ENCODE results near the gene ZNF282.

ZNF282 gene

DNA sequence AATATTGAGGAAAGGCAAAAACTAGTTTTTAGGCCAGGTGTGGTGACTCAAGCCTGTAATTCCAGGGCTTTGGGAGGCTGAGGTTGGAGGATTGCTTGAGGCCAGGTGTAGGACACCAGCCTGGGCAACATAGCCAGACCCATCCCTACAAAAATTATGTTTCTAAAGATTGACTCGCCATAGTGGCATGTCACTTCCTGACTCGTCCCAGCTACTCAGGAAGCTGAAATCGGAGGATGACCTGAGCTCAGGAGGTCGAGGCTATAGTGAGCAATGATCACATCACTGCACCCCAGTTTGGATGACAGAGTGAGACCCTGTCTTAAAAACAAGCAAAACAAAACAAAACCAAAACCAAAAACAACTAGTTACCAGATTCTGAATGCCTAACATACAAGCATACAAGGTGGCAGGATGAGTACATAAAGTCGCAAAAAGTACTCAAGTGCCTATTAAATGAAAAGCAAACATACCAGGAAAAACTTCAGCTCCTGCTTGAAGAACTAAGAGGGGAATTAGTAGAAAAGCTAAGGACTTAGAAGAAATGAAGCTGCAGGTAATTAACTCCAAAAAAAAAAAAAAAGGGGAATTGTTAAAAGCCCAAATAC, 34.0 kb upstream of the ZNF282 start:
- H2AFZ ChIP-seq (ENCODE audit: low read depth, low read length), result no peak overlapping the region
- no peaks in the 10 kb centered on the region for H3K9me3 ChIP-seq (ENCODE audit: insufficient read depth, low read length)
- H3K79me2 ChIP-seq (ENCODE audit: low read length), result peaks cover 24% of the 10 kb centered on the region
- H3K27ac ChIP-seq (ENCODE audit: low read length), result no peak overlapping the region
- TF ChIP-seq CTCF (IDR thresholded peaks at IDR 0.05; ENCODE audit: low read depth, low read length) (no peak), EZH2phosphoT487 (IDR thresholded peaks at IDR 0.05; ENCODE audit: low read depth) (no peak)
- H3K4me3 ChIP-seq (ENCODE audit: low read length), result no peak overlapping the region
- H3K9ac ChIP-seq (ENCODE audit: low read length), result no peak overlapping the region
- H3K4me1 ChIP-seq (ENCODE audit: low read length), result no peaks in the 10 kb centered on the region
- no peak overlapping the region for H3K4me2 ChIP-seq (ENCODE audit: low read length)
- no peaks in the 10 kb centered on the region for H4K20me1 ChIP-seq (ENCODE audit: insufficient read depth, low read length)
- H3K36me3 ChIP-seq (replicated peaks; ENCODE audit: low read depth, low read length), result peaks cover 19% of the 10 kb centered on the region
- H3K27me3 ChIP-seq (ENCODE audit: low read depth, low read length), result no peaks in the 10 kb centered on the region

GRCh38 chr7:149166142-149166541, 29.2 kb upstream of the ZNF282 start:
- Histone ChIP-seq H3K36me3 (replicated peaks; ENCODE audit: low read depth, low read length) (peaks cover 29% of the 10 kb centered on the region), H3K79me2 (ENCODE audit: low read length) (no peaks in the 10 kb centered on the region)

DNA sequence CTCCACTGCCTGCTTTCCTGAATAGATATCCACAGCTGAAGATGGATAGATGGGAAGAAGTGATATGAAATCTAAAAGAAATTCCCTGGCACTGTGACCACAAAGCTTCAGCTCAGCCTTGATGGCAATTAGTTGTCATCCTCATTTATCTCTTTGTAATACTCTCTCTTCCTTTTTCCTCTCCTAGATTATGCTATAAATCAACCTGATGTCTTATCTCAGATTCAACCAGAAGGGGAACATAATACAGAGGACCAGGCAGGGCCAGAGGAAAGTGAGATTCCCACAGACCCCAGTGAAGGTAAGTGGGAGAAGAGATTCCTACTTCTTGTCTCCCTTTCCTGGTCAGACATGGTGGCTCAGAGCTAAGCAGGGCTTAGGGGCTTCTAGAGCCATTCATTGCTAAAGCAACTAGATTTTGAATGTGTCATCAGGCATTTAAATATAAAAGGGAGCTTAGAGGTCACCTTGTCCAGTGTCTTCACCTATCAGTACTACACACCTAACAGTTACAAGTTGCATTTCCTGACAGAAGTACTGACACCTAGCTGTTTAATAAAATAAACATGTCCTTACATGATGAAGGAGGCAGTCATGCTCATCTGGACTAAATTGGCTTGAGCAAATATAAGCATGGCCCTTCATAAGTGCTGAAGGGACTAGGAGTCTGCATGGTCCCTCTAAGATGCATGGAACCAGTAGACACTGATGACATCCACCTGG, 28.6 kb upstream of the ZNF282 start:
- H3K4me2 ChIP-seq (ENCODE audit: low read length), result no peak overlapping the region
- H3K4me3 ChIP-seq (ENCODE audit: low read length), result no peak overlapping the region
- no peaks in the 10 kb centered on the region for H3K79me2 ChIP-seq (ENCODE audit: low read length)
- no peak overlapping the region for H2AFZ ChIP-seq (ENCODE audit: low read depth, low read length)
- no peak overlapping the region for H3K9ac ChIP-seq (ENCODE audit: low read length)
- H3K27me3 ChIP-seq (ENCODE audit: low read depth, low read length), result no peaks in the 10 kb centered on the region
- H4K20me1 ChIP-seq (ENCODE audit: insufficient read depth, low read length), result no peaks in the 10 kb centered on the region
- no peak for TF ChIP-seq CTCF (IDR thresholded peaks at IDR 0.05; ENCODE audit: low read depth, low read length)
- TF ChIP-seq EZH2phosphoT487 (IDR thresholded peaks at IDR 0.05; ENCODE audit: low read depth), result no peak
- H3K4me1 ChIP-seq (ENCODE audit: low read length), result no peaks in the 10 kb centered on the region
- H3K36me3 ChIP-seq (replicated peaks; ENCODE audit: low read depth, low read length), result peaks cover 27% of the 10 kb centered on the region
- no peak overlapping the region for H3K27ac ChIP-seq (ENCODE audit: low read length)
- H3K9me3 ChIP-seq (ENCODE audit: insufficient read depth, low read length), result no peaks in the 10 kb centered on the region

More at GRCh38 chr7:149166142-149166541, 29.2 kb upstream of the ZNF282 start:
- H3K27me3 ChIP-seq (ENCODE audit: low read depth, low read length), result no peaks in the 10 kb centered on the region
- no peaks in the 10 kb centered on the region for H3K9me3 ChIP-seq (ENCODE audit: insufficient read depth, low read length)
- H2AFZ ChIP-seq (ENCODE audit: low read depth, low read length), result no peak overlapping the region
- no peaks in the 10 kb centered on the region for H4K20me1 ChIP-seq (ENCODE audit: insufficient read depth, low read length)
- H3K4me2 ChIP-seq (ENCODE audit: low read length), result no peak overlapping the region
- H3K27ac ChIP-seq (ENCODE audit: low read length), result no peak overlapping the region
- H3K9ac ChIP-seq (ENCODE audit: low read length), result no peak overlapping the region
- no peaks in the 10 kb centered on the region for H3K4me1 ChIP-seq (ENCODE audit: low read length)
- TF ChIP-seq CTCF (IDR thresholded peaks at IDR 0.05; ENCODE audit: low read depth, low read length) (no peak), EZH2phosphoT487 (IDR thresholded peaks at IDR 0.05; ENCODE audit: low read depth) (no peak)
- no peak overlapping the region for H3K4me3 ChIP-seq (ENCODE audit: low read length)

DNA sequence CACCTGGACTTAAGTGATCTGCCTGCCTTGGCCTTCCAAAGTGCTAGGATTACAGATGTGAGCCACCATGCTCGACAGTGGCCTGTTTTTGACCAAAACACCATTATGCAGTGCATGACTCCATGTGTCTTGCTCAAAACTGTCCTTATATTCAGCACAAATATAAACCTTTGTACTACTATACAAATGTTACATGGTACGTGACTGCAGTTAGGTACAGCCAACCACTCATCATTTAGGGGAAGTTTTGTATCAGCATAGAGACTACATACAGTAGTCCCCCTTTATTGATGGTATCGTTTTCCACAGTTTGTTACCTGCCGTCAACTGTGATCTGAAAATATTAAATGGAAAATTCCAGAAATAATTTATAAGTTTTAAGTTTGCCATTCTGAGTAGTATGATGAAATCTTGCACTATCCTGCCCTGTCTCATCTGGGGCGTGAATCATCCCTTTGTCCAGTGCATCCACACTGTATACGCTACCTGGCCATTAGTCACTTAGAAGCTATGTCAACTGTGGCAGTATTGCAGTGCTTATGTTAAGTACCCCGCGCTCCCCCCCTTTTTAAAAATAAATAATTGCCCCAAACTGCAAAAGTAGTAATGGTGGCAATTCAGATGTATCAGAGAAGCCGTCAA, 23.3 kb upstream of the ZNF282 start:
- no peaks in the 10 kb centered on the region for H3K79me2 ChIP-seq (ENCODE audit: low read length)
- H3K9me3 ChIP-seq (ENCODE audit: insufficient read depth, low read length), result no peaks in the 10 kb centered on the region
- H3K27ac ChIP-seq (ENCODE audit: low read length), result no peak overlapping the region
- peaks cover 33% of the 10 kb centered on the region for H3K36me3 ChIP-seq (replicated peaks; ENCODE audit: low read depth, low read length)
- no peak overlapping the region for H2AFZ ChIP-seq (ENCODE audit: low read depth, low read length)
- H3K27me3 ChIP-seq (ENCODE audit: low read depth, low read length), result no peaks in the 10 kb centered on the region
- no peaks in the 10 kb centered on the region for H4K20me1 ChIP-seq (ENCODE audit: insufficient read depth, low read length)
- no peak overlapping the region for H3K9ac ChIP-seq (ENCODE audit: low read length)
- H3K4me2 ChIP-seq (ENCODE audit: low read length), result no peak overlapping the region
- TF ChIP-seq EZH2phosphoT487 (IDR thresholded peaks at IDR 0.05; ENCODE audit: low read depth), result no peak
- no peak for TF ChIP-seq CTCF (IDR thresholded peaks at IDR 0.05; ENCODE audit: low read depth, low read length)
- no peaks in the 10 kb centered on the region for H3K4me1 ChIP-seq (ENCODE audit: low read length)
- H3K4me3 ChIP-seq (ENCODE audit: low read length), result no peak overlapping the region

Data from OCI-LY3 (cell line).